Activated CD4-positive, alpha-beta T cell treated with anti-CD3 and anti-CD28 coated beads, Interleukin-2, amount 10 ng/mL, durations not matched to agents 24 days and 14 days (primary cell): ENCODE results near the gene SMIM38. TPM values are rescaled to one million over a fixed set of nuclear protein-coding genes. Genes with fewer than 3 reads are reported as not detected.

Source experiments
- DNase-seq: peaks from one replicate; pipeline ENCODE4 v3.0.0; 2022
- H3K27ac Mint-ChIP-seq: one replicate; pipeline ENCODE4 v1.8.0; 2022; ENCODE audit warnings: mild to moderate bottlenecking, mixed read lengths
- H3K27me3 Mint-ChIP-seq: one replicate; pipeline ENCODE4 v1.8.0; 2022; ENCODE audit warnings: mixed read lengths
- H3K36me3 Mint-ChIP-seq: one replicate; pipeline ENCODE4 v1.8.0; 2022; ENCODE audit warnings: low read depth, mild to moderate bottlenecking, mixed read lengths
- H3K4me1 Mint-ChIP-seq: one replicate; pipeline ENCODE4 v1.8.0; 2021; ENCODE audit warnings: mixed read lengths
- H3K4me3 Mint-ChIP-seq: one replicate; pipeline ENCODE4 v1.8.0; 2022; ENCODE audit warnings: mild to moderate bottlenecking, moderate library complexity, mixed read lengths
- H3K9me3 Mint-ChIP-seq: one replicate; pipeline ENCODE4 v1.8.0; 2021; ENCODE audit warnings: mixed read lengths
- intact Hi-C: fragments of 100-400 bp; cut with micrococcal nuclease; formaldehyde crosslinking; loops from one replicate; pipeline ENCODE4 v1.15.1; 2023
- total RNA-seq: library from RNA; stranded (reverse); gene quantifications from 2 replicates; pipeline ENCODE4 v1.2.3, GENCODE V29; 2022

The SMIM38 gene
- total RNA-seq, 1 donor from 2014 or later: 0.21 TPM

DNA sequence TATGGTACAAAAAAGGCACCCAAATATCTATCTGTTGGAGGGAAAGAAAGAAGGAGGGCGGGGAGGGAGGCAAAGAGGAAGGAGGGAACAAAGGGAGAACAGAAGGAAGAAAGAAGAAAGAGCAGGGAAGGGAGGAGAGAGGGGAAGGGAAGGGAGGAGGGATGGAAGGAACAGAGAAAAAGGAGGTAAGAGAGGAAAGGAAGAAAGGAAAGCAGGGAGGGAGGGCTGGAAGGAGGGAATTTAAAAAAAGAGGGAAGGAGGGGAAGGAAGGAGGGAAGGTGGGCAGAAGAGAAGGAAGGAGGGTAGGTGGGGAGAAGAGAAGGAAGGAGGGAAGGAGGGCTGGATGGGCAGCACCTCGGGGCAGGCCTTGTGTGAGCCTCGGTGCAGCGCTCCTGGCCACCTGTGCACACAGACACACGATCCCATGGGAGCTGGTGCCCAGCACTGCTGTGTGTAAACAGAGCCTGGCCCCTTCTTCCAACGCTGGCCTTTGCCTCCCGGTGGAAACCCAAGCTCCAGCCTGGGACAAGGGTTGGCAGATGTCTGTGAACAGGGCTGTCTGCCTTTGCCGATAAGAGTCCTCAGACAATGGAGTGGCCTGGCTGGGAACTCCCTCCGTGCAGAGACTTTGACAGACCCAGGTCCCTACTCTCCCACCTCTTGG, 23.2 kb downstream of the SMIM38 start:
- Mint-ChIP-seq H3K4me3 (no peak overlapping the region), H3K9me3 (peaks cover 9% of the 10 kb centered on the region), H3K4me1 (peaks cover 3% of the 10 kb centered on the region), H3K27ac (no peak overlapping the region), H3K36me3 (no peaks in the 10 kb centered on the region), H3K27me3 (peaks cover 2% of the 10 kb centered on the region)
- no peak for DNase-seq
- intact Hi-C loops: no loop called here

GRCh38 chr11:69180226-69180625, 24.5 kb downstream of the SMIM38 start:
- Mint-ChIP-seq H3K27ac (no peak overlapping the region), H3K36me3 (no peaks in the 10 kb centered on the region), H3K9me3 (peaks cover 9% of the 10 kb centered on the region), H3K27me3 (peaks cover 2% of the 10 kb centered on the region), H3K4me3 (no peak overlapping the region), H3K4me1 (peaks cover 3% of the 10 kb centered on the region)
- intact Hi-C loops: no loop called here
- DNase-seq: no peak

- no peak overlapping the region for H3K4me3 Mint-ChIP-seq
- peaks cover 2% of the 10 kb centered on the region for H3K27me3 Mint-ChIP-seq
- intact Hi-C loops: no loop called here
- H3K36me3 Mint-ChIP-seq: no peaks in the 10 kb centered on the region
- peaks cover 3% of the 10 kb centered on the region for H3K4me1 Mint-ChIP-seq
- no peak overlapping the region for H3K27ac Mint-ChIP-seq
- H3K9me3 Mint-ChIP-seq: peaks cover 9% of the 10 kb centered on the region
- no peak for DNase-seq
Measured at GRCh38 chr11:69180726-69181125, 25.0 kb downstream of the SMIM38 start.

DNA sequence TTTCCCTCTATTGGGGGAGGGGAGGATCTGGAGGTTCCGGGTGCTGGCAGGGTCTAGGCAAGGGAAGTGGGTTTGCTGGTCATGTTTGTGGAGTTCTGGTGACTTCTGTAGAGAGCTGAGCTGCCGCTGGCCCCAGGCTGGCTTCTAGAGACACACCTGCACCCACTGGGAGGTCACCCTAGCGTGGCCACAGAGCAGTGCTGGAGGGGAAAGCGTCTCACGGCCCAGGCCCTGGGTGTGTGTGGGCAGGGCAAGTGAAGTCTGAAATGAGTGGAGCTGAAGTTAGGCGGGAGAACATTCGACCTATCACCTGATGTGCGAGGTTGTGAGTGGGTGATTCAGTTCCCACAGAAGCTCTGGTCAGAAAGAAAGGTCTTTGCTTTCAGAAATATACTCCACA, 27.9 kb downstream of the SMIM38 start:
- Mint-ChIP-seq H3K4me3 (no peak overlapping the region), H3K27ac (no peak overlapping the region), H3K4me1 (peaks cover 3% of the 10 kb centered on the region), H3K36me3 (no peaks in the 10 kb centered on the region), H3K27me3 (peaks cover 2% of the 10 kb centered on the region), H3K9me3 (peaks cover 15% of the 10 kb centered on the region)
- DNase-seq: no peak
- intact Hi-C loops: no loop called here

GRCh38 chr11:69186316-69187260, 30.9 kb downstream of the SMIM38 start:
- DNase-seq: no peak
- H3K4me1 Mint-ChIP-seq: peaks cover 3% of the 10 kb centered on the region
- peaks cover 21% of the 10 kb centered on the region for H3K9me3 Mint-ChIP-seq
- no peaks in the 10 kb centered on the region for H3K36me3 Mint-ChIP-seq
- intact Hi-C loops: no loop called here
- H3K27me3 Mint-ChIP-seq: no peaks in the 10 kb centered on the region
- H3K4me3 Mint-ChIP-seq: no peak overlapping the region
- H3K27ac Mint-ChIP-seq: no peak overlapping the region

DNA sequence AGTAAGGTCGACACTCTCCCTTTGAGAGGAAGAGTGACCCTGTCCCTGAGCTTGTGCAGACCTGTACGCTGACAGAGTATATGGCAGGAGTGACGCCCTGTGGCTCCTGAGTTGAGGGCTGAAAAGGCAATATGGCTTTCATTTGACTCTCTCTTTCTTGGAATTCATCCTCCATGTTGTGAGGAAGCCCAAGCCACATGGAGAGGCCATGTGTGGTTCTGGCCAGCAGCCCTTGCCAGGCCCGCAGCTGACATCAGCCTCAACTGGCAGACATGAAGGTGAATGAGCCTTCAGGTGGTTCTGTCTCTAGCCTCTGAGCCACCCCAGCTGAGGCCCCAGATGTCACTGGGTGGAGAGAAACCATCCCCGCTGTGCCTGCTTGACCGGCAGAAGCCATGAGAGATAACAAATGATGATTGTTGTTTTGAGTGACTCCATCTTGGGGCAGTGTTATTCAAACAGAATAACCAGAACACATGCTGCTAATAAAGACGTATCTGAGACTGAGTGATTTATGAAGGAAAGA, 31.9 kb downstream of the SMIM38 start:
- Mint-ChIP-seq H3K27me3 (no peaks in the 10 kb centered on the region), H3K4me1 (peaks cover 3% of the 10 kb centered on the region), H3K4me3 (no peak overlapping the region), H3K27ac (no peak overlapping the region), H3K9me3 (peaks cover 21% of the 10 kb centered on the region), H3K36me3 (no peaks in the 10 kb centered on the region)
- no peak for DNase-seq
- intact Hi-C loops: no loop called here

- Mint-ChIP-seq H3K4me1 (no peaks in the 10 kb centered on the region), H3K9me3 (peaks cover 21% of the 10 kb centered on the region), H3K27me3 (no peaks in the 10 kb centered on the region), H3K27ac (no peak overlapping the region), H3K4me3 (no peak overlapping the region), H3K36me3 (no peaks in the 10 kb centered on the region)
- intact Hi-C loops: no loop called here
- DNase-seq: no peak
Measured at GRCh38 chr11:69189059-69189458, 33.3 kb downstream of the SMIM38 start.

GRCh38 chr11:69190796-69191536, 35.2 kb downstream of the SMIM38 start:
- Mint-ChIP-seq H3K27me3 (no peaks in the 10 kb centered on the region), H3K36me3 (no peaks in the 10 kb centered on the region), H3K27ac (no peak overlapping the region), H3K9me3 (peaks cover 31% of the 10 kb centered on the region), H3K4me3 (no peak overlapping the region), H3K4me1 (no peaks in the 10 kb centered on the region)
- no peak for DNase-seq
- intact Hi-C loops: no loop called here

DNA sequence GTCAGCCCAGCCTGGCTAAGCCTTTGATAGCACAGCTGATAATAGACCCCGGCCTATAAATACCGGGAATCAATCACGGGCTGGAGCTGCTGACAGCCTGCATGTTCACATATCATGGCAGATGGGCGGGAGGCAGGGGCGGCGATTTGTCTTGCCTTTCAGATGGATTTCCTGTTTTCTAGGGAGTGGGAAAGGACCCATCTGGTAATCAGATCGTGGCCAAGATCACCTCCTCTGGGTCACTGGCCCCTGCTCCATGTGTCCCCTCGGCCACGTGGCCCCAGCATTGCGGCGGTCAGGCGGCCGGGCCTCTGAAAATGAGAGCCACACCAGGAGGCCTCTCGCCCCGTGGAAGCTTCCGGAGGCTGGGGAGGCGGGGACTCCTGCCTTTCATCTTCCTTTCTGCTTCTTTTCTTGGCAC, 36.6 kb downstream of the SMIM38 start:
- no peak for DNase-seq
- intact Hi-C loops: no loop called here
- Mint-ChIP-seq H3K36me3 (no peaks in the 10 kb centered on the region), H3K27me3 (no peaks in the 10 kb centered on the region), H3K4me3 (no peak overlapping the region), H3K4me1 (no peaks in the 10 kb centered on the region), H3K27ac (no peak overlapping the region), H3K9me3 (peaks cover 31% of the 10 kb centered on the region)

- H3K27me3 Mint-ChIP-seq: no peaks in the 10 kb centered on the region
- H3K9me3 Mint-ChIP-seq: peaks cover 27% of the 10 kb centered on the region
- H3K36me3 Mint-ChIP-seq: no peaks in the 10 kb centered on the region
- no peak overlapping the region for H3K4me3 Mint-ChIP-seq
- intact Hi-C loops: no loop called here
- H3K4me1 Mint-ChIP-seq: no peaks in the 10 kb centered on the region
- H3K27ac Mint-ChIP-seq: no peak overlapping the region
- no peak for DNase-seq
Measured at GRCh38 chr11:69193151-69193550, 37.4 kb downstream of the SMIM38 start.

DNA sequence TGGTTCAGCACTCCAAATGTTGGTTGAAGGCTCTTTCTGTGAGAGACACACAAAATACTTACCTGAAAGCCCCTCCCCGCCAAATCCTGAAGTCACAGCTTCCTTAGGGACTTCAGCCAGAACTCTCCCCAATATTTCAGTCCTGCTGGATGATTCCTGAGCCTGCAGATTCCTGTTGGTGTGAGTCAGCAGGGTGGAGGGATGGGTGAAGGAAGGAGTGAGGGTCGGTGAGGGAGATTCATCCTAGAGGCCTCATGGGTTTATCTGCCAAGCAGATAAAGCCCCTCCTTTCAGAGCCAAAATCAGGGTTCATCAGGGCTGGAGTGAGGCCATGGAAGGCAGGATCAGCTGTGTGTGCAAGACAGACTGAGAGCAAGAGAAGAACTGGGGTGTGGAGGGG, 37.9 kb downstream of the SMIM38 start:
- Mint-ChIP-seq H3K4me1 (no peaks in the 10 kb centered on the region), H3K4me3 (no peak overlapping the region), H3K36me3 (no peaks in the 10 kb centered on the region), H3K27me3 (no peaks in the 10 kb centered on the region), H3K9me3 (peaks cover 24% of the 10 kb centered on the region), H3K27ac (no peak overlapping the region)
- intact Hi-C loops: no loop called here
- DNase-seq: no peak

DNA sequence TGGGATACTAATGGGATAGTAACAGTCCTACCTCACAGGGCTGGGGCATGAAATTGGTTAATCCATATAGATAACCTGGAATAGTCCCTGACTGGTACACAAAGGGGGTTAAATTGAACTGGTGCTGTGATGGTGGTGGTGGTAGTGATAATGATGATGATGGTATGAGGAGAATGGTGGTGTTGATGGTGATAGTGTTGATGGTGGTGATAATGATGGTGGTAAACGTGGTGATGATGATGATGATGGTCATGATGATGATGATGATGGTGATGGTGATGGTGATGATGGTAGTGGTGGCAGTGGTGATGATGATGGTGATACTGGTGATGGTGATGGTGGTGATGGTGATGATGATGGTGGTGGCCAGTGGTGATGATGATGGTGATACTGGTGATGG, 38.7 kb downstream of the SMIM38 start:
- Mint-ChIP-seq H3K4me1 (peaks cover 3% of the 10 kb centered on the region), H3K4me3 (no peak overlapping the region), H3K27me3 (no peaks in the 10 kb centered on the region), H3K9me3 (peaks cover 17% of the 10 kb centered on the region), H3K36me3 (no peaks in the 10 kb centered on the region), H3K27ac (no peak overlapping the region)
- no peak for DNase-seq
- intact Hi-C loops: no loop called here

GRCh38 chr11:69194956-69195355, 39.2 kb downstream of the SMIM38 start:
- no peak for DNase-seq
- peaks cover 3% of the 10 kb centered on the region for H3K4me1 Mint-ChIP-seq
- no peak overlapping the region for H3K27ac Mint-ChIP-seq
- intact Hi-C loops: no loop called here
- H3K27me3 Mint-ChIP-seq: no peaks in the 10 kb centered on the region
- H3K9me3 Mint-ChIP-seq: peaks cover 15% of the 10 kb centered on the region
- no peak overlapping the region for H3K4me3 Mint-ChIP-seq
- no peaks in the 10 kb centered on the region for H3K36me3 Mint-ChIP-seq
